AG04450 (cell line): ENCODE data around the gene FRS2. TPM values are rescaled to one million over a fixed set of nuclear protein-coding genes. Genes with fewer than 3 reads are reported as not detected.

Experiments
- CTCF ChIA-PET: fragments of 300-600, 350-600 bp; formaldehyde crosslinking; extraction: SDS; loops from one replicate; lab custom pipeline; 2022; ENCODE audit warnings: antibody characterized with exemption, inconsistent platforms; lab: Charles Lee
- POLR2A ChIA-PET: fragments of 350-600 bp; formaldehyde crosslinking; extraction: SDS; loops from one replicate; lab custom pipeline; 2021; ENCODE audit warnings: antibody characterized with exemption, inconsistent platforms; lab: Yijun Ruan, JAX
- DNase-seq: peaks from one replicate; pipeline ENCODE4 v3.0.0-alpha.2; 2011; ENCODE audit warnings: low read depth, low spot score
- H3K27ac ChIP-seq: one replicate; pipeline ENCODE4 v1.5.1; 2012; ENCODE audit warnings: low read depth, low read length, control low read depth
- H3K27me3 ChIP-seq: one replicate; pipeline ENCODE4 v1.6.0; 2012; ENCODE audit warnings: low read length; ENCODE audit not compliant: control insufficient read depth, insufficient read depth
- H3K4me3 ChIP-seq: 2 replicates; pipeline ENCODE4 v1.5.1; 2011; ENCODE audit warnings: mild to moderate bottlenecking, low read depth, low read length, control low read depth
- H3K9me3 ChIP-seq: 2 replicates; pipeline ENCODE4 v1.5.1; 2012; ENCODE audit warnings: low read length; ENCODE audit not compliant: control insufficient read depth, insufficient read depth
- polyA plus RNA-seq: library from polyadenylated mRNA; depleted of rRNA; stranded (reverse); fragments of >200 nt; gene quantifications from 2 replicates; pipeline ENCODE4 v1.2.3, GENCODE V29; 2011
- TF ChIP-seq, protein P1 (sequence below): IDR thresholded peaks from 2 replicates; pipeline ENCODE4 v1.5.1; 2011; ENCODE audit warnings: low read depth, low read length, control low read depth, inconsistent platforms

Gene FRS2
- polyA plus RNA-seq, 1 experiment = 41.9 TPM

DNA sequence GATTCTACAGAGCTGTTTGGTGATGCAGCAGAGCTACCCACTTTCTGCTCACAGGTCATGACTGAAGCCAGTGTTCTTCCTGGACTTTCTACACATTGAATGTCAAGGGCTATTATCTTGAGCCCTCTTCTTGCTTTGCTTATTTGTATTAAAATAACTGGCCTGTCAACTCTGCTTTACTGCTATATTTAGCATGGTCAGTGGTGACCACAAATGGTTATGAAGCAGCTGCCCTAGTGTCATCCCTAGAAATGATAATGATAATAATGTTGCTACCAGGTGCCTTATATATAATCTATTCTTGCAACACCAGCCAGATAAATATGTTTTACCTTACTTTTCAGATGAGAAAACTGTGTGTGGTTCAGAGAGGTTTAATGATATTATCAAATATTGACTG, 143.2 kb downstream of the FRS2 start:
- ChIA-PET CTCF (no interaction called here), POLR2A (no interaction called here)
- H3K9me3 ChIP-seq = no peaks in the 10 kb centered on the region; the same call in 1 of the 2 replicates
- no peak for DNase-seq
- TF ChIP-seq, protein P1, sequence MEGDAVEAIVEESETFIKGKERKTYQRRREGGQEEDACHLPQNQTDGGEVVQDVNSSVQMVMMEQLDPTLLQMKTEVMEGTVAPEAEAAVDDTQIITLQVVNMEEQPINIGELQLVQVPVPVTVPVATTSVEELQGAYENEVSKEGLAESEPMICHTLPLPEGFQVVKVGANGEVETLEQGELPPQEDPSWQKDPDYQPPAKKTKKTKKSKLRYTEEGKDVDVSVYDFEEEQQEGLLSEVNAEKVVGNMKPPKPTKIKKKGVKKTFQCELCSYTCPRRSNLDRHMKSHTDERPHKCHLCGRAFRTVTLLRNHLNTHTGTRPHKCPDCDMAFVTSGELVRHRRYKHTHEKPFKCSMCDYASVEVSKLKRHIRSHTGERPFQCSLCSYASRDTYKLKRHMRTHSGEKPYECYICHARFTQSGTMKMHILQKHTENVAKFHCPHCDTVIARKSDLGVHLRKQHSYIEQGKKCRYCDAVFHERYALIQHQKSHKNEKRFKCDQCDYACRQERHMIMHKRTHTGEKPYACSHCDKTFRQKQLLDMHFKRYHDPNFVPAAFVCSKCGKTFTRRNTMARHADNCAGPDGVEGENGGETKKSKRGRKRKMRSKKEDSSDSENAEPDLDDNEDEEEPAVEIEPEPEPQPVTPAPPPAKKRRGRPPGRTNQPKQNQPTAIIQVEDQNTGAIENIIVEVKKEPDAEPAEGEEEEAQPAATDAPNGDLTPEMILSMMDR = no peak
- no peak overlapping the region for H3K4me3 ChIP-seq
- no peak overlapping the region for H3K27ac ChIP-seq
- H3K27me3 ChIP-seq = peaks cover 9% of the 10 kb centered on the region

DNA sequence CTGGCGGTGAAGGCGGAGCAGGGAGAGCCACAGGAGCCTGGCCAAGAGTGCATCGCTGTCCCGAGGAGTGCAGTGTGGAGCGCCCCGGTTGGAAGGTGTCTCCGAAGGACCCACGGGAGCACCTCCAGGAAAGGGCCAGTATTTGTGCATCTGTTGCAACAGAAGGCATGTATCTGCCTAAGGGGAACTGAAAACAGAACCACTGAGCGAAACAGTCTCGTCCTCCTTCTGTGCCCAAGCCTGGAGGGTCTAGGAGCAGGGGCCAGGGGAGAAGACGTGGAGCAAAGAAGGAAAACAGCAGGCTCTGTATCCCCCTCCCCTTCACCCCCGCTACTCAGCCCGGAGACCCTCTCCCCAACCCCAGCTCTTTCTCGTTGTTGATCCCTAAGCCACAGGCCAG, 145.8 kb downstream of the FRS2 start:
- Histone ChIP-seq H3K27me3 (peaks cover 5% of the 10 kb centered on the region), H3K27ac (no peak overlapping the region), H3K9me3 (no peaks in the 10 kb centered on the region; the same call in 1 of the 2 replicates), H3K4me3 (no peak overlapping the region)
- TF ChIP-seq, protein P1 = no peak
- ChIA-PET CTCF (interaction anchor here (7.0 kb wide), 1 partner anchor 23 kb away, joined by 48 read pairs; no protein-coding TSS in a partner anchor), POLR2A (no interaction called here)
- no peak for DNase-seq

DNA sequence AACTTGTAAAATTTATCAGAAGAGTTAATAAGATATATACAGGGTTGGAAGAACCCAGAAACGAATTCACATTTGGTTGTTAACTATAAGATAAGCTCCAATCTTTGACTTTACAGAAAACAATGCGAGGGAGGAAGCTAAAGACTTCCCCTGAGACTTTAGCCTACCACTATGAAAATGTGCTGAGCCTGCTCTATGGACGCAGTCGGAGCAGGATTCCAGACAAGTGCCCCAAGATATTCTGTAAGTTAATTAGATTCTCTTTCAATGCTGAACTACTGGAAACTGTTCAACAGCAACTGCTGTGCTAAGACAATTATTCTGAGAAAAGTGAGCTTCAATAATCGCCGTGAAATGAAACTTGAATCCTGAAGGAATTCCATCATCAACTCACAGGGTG, 148.9 kb downstream of the FRS2 start:
- no peak for DNase-seq
- CTCF ChIA-PET = interaction anchor here (0.6 to 7.0 kb wide), 2 partner anchors 20 to 353 kb away, joined by 7 to 48 read pairs; no protein-coding TSS in a partner anchor
- Histone ChIP-seq H3K9me3 (no peaks in the 10 kb centered on the region; the same call in 1 of the 2 replicates), H3K4me3 (no peak overlapping the region), H3K27ac (no peak overlapping the region), H3K27me3 (peaks cover 18% of the 10 kb centered on the region)
- TF ChIP-seq, protein P1 = no peak
- POLR2A ChIA-PET = interaction anchor here (0.6 kb wide), 1 partner anchor 17 kb away, joined by 3 read pairs; no protein-coding TSS in a partner anchor

DNA sequence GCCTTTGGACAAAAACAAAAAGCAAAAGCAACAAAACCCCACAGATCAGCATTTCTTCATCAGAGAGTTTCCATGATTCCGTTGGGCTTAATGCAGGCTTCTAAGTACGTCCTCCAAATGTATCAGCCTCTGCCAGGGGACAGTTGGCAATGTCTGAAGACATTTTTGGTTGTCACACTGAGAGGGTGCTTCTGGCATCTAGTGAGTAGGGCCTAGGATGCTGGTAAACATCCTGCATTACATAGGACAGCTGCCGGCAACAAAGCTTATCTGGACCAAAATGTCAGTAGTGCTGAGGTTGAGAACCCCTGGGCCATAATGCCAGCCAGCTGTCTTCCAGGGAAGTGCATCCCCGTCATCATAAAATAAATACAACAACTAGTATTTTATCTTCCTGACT, 149.9 kb downstream of the FRS2 start:
- DNase-seq = no peak
- TF ChIP-seq, protein P1 = no peak
- CTCF ChIA-PET = interaction anchor here (7.0 kb wide), 1 partner anchor 19 kb away, joined by 48 read pairs; no protein-coding TSS in a partner anchor

DNA sequence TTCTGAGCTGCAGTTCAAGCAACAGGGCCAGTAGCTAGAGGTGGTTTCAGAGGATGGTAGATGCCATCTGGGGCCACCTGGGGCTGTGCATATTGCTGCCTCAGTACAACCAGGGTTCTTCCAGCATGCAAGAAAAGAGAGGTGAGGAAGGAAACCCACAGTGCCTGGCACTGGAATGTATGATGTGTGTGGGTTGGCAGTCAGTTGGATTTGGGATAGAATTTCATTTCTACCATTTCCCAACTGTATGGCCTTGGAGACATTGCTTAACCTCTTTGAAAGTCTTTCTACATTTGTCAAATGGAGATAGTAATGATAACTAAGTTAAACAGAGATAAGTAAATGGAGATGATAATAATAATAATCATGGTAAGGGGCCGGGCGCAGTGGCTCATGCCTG, 150.7 kb downstream of the FRS2 start:
- TF ChIP-seq, protein P1 = no peak
- H3K4me3 ChIP-seq = no peak overlapping the region
- POLR2A ChIA-PET = no interaction called here
- no peak overlapping the region for H3K27ac ChIP-seq
- peaks cover 16% of the 10 kb centered on the region for H3K27me3 ChIP-seq
- CTCF ChIA-PET = interaction anchor here (0.7 to 7.0 kb wide), 4 partner anchors 10 to 264 kb away, joined by 3 to 48 read pairs (median 6); no protein-coding TSS in a partner anchor
- no peaks in the 10 kb centered on the region; the same call in 1 of the 2 replicates for H3K9me3 ChIP-seq
- DNase-seq = no peak

More for the DNA sequence above, 149.9 kb downstream of the FRS2 start:
- no peak overlapping the region for H3K27ac ChIP-seq
- no peak overlapping the region for H3K4me3 ChIP-seq
- H3K9me3 ChIP-seq = no peaks in the 10 kb centered on the region; the same call in 1 of the 2 replicates
- H3K27me3 ChIP-seq = peaks cover 18% of the 10 kb centered on the region
- POLR2A ChIA-PET = no interaction called here
